HCT116 (cell line): ENCODE measurements around the gene MYBPHL.

Experiments used
- CEBPB ChIP-seq: IDR thresholded peaks from 2 replicates; pipeline ENCODE4 v1.6.1; 2012; ENCODE audit warnings: low read depth
- EGR1 ChIP-seq: IDR thresholded peaks from 2 replicates; pipeline ENCODE4 v1.6.1; 2012; ENCODE audit warnings: low read depth
- ELF1 ChIP-seq: IDR thresholded peaks from 2 replicates; pipeline ENCODE4 v1.6.1; 2012; ENCODE audit warnings: low read depth, borderline replicate concordance
- EZH2 ChIP-seq: fragments of 200-600 bp; sonication (generic); IDR thresholded peaks from 2 replicates; pipeline ENCODE4 v1.6.1; 2017; ENCODE audit warnings: antibody characterized with exemption, mixed run types
- JUND ChIP-seq: IDR thresholded peaks from 2 replicates; pipeline ENCODE4 v1.6.1; 2012
- MAX ChIP-seq: IDR thresholded peaks from 2 replicates; pipeline ENCODE4 v1.6.1; 2012
- POLR2A ChIP-seq: IDR thresholded peaks from 2 replicates; pipeline ENCODE4 v1.7.0; 2011; ENCODE audit warnings: borderline replicate concordance; ENCODE audit not compliant: insufficient read depth, insufficient read length; ENCODE audit errors: extremely low read depth
- POLR2AphosphoS5 ChIP-seq: IDR thresholded peaks from 2 replicates; pipeline ENCODE4 v1.6.1; 2011; ENCODE audit warnings: mild to moderate bottlenecking, low read depth, low read length, moderate library complexity
- SRF ChIP-seq: IDR thresholded peaks from 2 replicates; pipeline ENCODE4 v1.6.1; 2012; ENCODE audit warnings: low read depth
- ZNF274 ChIP-seq: fragments of 200-500 bp; sonication (Bioruptor generic); IDR thresholded peaks from 2 replicates; pipeline ENCODE4 v1.6.1; 2014; ENCODE audit warnings: mild to moderate bottlenecking, low read depth, low read length, inconsistent platforms
- TF ChIP-seq, protein P1 (sequence below): IDR thresholded peaks from 2 replicates; pipeline ENCODE4 v1.6.1; 2012; ENCODE audit warnings: low read depth
- TF ChIP-seq, protein P2 (sequence below), 3 experiments: fragments of 200-600 bp in 1 of 3; sonication (generic) in 1 of 3; IDR thresholded peaks in 2 of 3; conservative IDR thresholded peaks in 1 of 3; 2 replicates each; pipeline ENCODE4 v1.5.1; 2012 to 2017; ENCODE audit warnings: low read depth in 2 of 3, low read length in 2 of 3, antibody characterized with exemption in 1 of 3, borderline replicate concordance in 1 of 3, control low read depth in 1 of 3, mild to moderate bottlenecking in 1 of 3, mixed read lengths in 1 of 3, mixed run types in 1 of 3, moderate library complexity in 1 of 3; ENCODE audit not compliant: insufficient read depth in 1 of 3

GRCh38 chr1:109312246-109312645 lies 5.4 kb upstream of the MYBPHL start:
- TF ChIP-seq, protein P1, sequence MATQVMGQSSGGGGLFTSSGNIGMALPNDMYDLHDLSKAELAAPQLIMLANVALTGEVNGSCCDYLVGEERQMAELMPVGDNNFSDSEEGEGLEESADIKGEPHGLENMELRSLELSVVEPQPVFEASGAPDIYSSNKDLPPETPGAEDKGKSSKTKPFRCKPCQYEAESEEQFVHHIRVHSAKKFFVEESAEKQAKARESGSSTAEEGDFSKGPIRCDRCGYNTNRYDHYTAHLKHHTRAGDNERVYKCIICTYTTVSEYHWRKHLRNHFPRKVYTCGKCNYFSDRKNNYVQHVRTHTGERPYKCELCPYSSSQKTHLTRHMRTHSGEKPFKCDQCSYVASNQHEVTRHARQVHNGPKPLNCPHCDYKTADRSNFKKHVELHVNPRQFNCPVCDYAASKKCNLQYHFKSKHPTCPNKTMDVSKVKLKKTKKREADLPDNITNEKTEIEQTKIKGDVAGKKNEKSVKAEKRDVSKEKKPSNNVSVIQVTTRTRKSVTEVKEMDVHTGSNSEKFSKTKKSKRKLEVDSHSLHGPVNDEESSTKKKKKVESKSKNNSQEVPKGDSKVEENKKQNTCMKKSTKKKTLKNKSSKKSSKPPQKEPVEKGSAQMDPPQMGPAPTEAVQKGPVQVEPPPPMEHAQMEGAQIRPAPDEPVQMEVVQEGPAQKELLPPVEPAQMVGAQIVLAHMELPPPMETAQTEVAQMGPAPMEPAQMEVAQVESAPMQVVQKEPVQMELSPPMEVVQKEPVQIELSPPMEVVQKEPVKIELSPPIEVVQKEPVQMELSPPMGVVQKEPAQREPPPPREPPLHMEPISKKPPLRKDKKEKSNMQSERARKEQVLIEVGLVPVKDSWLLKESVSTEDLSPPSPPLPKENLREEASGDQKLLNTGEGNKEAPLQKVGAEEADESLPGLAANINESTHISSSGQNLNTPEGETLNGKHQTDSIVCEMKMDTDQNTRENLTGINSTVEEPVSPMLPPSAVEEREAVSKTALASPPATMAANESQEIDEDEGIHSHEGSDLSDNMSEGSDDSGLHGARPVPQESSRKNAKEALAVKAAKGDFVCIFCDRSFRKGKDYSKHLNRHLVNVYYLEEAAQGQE: no peak
- TF ChIP-seq EZH2 (no peak), POLR2AphosphoS5 (no peak), EGR1 (no peak), POLR2A (no peak), ZNF274 (no peak), SRF (no peak), MAX (no peak), JUND (no peak), CEBPB (no peak), ELF1 (no peak)
- TF ChIP-seq, protein P2, sequence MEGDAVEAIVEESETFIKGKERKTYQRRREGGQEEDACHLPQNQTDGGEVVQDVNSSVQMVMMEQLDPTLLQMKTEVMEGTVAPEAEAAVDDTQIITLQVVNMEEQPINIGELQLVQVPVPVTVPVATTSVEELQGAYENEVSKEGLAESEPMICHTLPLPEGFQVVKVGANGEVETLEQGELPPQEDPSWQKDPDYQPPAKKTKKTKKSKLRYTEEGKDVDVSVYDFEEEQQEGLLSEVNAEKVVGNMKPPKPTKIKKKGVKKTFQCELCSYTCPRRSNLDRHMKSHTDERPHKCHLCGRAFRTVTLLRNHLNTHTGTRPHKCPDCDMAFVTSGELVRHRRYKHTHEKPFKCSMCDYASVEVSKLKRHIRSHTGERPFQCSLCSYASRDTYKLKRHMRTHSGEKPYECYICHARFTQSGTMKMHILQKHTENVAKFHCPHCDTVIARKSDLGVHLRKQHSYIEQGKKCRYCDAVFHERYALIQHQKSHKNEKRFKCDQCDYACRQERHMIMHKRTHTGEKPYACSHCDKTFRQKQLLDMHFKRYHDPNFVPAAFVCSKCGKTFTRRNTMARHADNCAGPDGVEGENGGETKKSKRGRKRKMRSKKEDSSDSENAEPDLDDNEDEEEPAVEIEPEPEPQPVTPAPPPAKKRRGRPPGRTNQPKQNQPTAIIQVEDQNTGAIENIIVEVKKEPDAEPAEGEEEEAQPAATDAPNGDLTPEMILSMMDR (IDR thresholded peaks at IDR 0.05 in 2 of 3, conservative IDR thresholded peaks at IDR 0.05 in 1 of 3; ENCODE audit: borderline replicate concordance in 1 of 3, insufficient read depth in 1 of 3, low read depth in 2 of 3, low read length in 2 of 3): no peak
